Tibial artery (tissue), 4 donors: ENCODE data around the gene CAMKK2.
A peak's percentile ranks its signal among the peaks of the same experiment; 100 is the strongest.
"Not testable (repeated sequence)": the region's sequence is repeated elsewhere in the genome, so short reads cannot be mapped to it uniquely, and the experiment has no call there.

Source experiments
- DNase-seq, 2 donors: peaks; one replicate each; pipeline ENCODE4 v3.0.0-alpha.2; 2019
- H3K27ac ChIP-seq, 2 donors: fragments of 200-600 bp; sonication (generic) in 1 of 2; 1 replicate in 1 of 2; 2 replicates in 1 of 2; pipeline ENCODE4 v1.5.1; 2018 to 2019; ENCODE audit warnings: mild to moderate bottlenecking in 1 of 2
- H3K27me3 ChIP-seq, 2 donors: fragments of 200-600 bp; sonication (generic) in 1 of 2; one replicate each; pipeline versions ENCODE4 v1.5.1 to v1.6.0; 2016 to 2019
- H3K36me3 ChIP-seq, 3 donors: fragments of 200-600 bp; sonication (generic) in 2 of 3; one replicate each; pipeline ENCODE4 v1.5.1; 2016 to 2019; ENCODE audit warnings: mild to moderate bottlenecking in 2 of 3
- H3K4me1 ChIP-seq, 4 donors: fragments of 200-600 bp; sonication (generic) in 2 of 4; 1 replicate in 3 of 4; 2 replicates in 1 of 4; pipeline ENCODE4 v1.5.1; 2016 to 2019
- H3K4me3 ChIP-seq, 2 donors: fragments of 200-600 bp; sonication (generic) in 1 of 2; 1 replicate in 1 of 2; 2 replicates in 1 of 2; pipeline ENCODE4 v1.5.1; 2018 to 2019; ENCODE audit warnings: mild to moderate bottlenecking in 2 of 2
- H3K9me3 ChIP-seq, 3 donors: fragments of 200-600 bp; sonication (generic) in 1 of 3; one replicate each; pipeline ENCODE4 v1.5.1; 2016 to 2019
- CTCF ChIP-seq, 2 experiments: fragments of 200-600 bp in 1 of 2; fragments of 450-650 bp in 1 of 2; IDR thresholded peaks; one replicate each; pipeline ENCODE4 v1.5.1; 2017 to 2019; ENCODE audit warnings: antibody characterized with exemption in 2 of 2, mild to moderate bottlenecking in 1 of 2, moderate library complexity in 1 of 2
- intact Hi-C: fragments of 100-400 bp; cut with DNase I; formaldehyde crosslinking; loops from one replicate; pipeline ENCODE4 v1.15.0; 2023; ENCODE audit warnings: low total_unique reads

Gene CAMKK2

GRCh38 chr12:121233628-121234020 lies 62.9 kb downstream of the CAMKK2 start:
- no peak for DNase-seq
- Histone ChIP-seq H3K27ac (no peak overlapping the region), H3K36me3 (peaks cover 16 to 71% (median 43%) of the 10 kb centered on the region in 3 donors), H3K4me1 (peaks cover 0 to 8% (median 5%) of the 10 kb centered on the region in 4 donors), H3K27me3 (no peaks in the 10 kb centered on the region), H3K9me3 (no peaks in the 10 kb centered on the region), H3K4me3 (no peak overlapping the region)
- no peak for TF ChIP-seq CTCF (IDR thresholded peaks at IDR 0.05)
- intact Hi-C loops, result no loop called here

- Histone ChIP-seq H3K4me1 (peaks cover 0 to 8% (median 5%) of the 10 kb centered on the region in 4 donors), H3K36me3 (peaks cover 18 to 72% (median 44%) of the 10 kb centered on the region in 3 donors), H3K27me3 (no peaks in the 10 kb centered on the region), H3K9me3 (no peaks in the 10 kb centered on the region), H3K4me3 (no peak overlapping the region), H3K27ac (no peak overlapping the region)
- intact Hi-C loops, result no loop called here
- DNase-seq, result no peak
- TF ChIP-seq CTCF (IDR thresholded peaks at IDR 0.05), result no peak
Observed at GRCh38 chr12:121232977-121233627, 63.4 kb downstream of the CAMKK2 start.

- DNase-seq, result no peak
- TF ChIP-seq CTCF (IDR thresholded peaks at IDR 0.05), result no peak
- Histone ChIP-seq H3K27ac (no peak overlapping the region), H3K4me3 (no peak overlapping the region), H3K4me1 (peaks cover 0 to 6% (median 3%) of the 10 kb centered on the region in 4 donors), H3K27me3 (no peaks in the 10 kb centered on the region), H3K9me3 (no peaks in the 10 kb centered on the region), H3K36me3 (peaks cover 18 to 68% (median 42%) of the 10 kb centered on the region in 3 donors)
- intact Hi-C loops, result no loop called here
Observed at GRCh38 chr12:121232163-121232562, 64.3 kb downstream of the CAMKK2 start.

GRCh38 chr12:121230538-121230907 lies 66.0 kb downstream of the CAMKK2 start:
- DNase-seq, result no peak
- no peak overlapping the region for H3K27ac ChIP-seq
- intact Hi-C loops, result no loop called here
- no peaks in the 10 kb centered on the region for H3K27me3 ChIP-seq
- peaks cover 0 to 6% (median 3%) of the 10 kb centered on the region in 4 donors for H3K4me1 ChIP-seq
- H3K4me3 ChIP-seq, result no peak overlapping the region
- peaks cover 26 to 68% (median 42%) of the 10 kb centered on the region in 3 donors for H3K36me3 ChIP-seq
- H3K9me3 ChIP-seq, result no peaks in the 10 kb centered on the region
- TF ChIP-seq CTCF (IDR thresholded peaks at IDR 0.05), result no peak

- DNase-seq, result peak; percentile 53 to 82
- H3K27ac ChIP-seq, intact Hi-C loops, H3K27me3 ChIP-seq, H3K4me1 ChIP-seq, H3K4me3 ChIP-seq, H3K9me3 ChIP-seq: not testable (repeated sequence)
- peaks cover 26 to 65% (median 45%) of the 10 kb centered on the region in 3 donors for H3K36me3 ChIP-seq
- TF ChIP-seq CTCF (IDR thresholded peaks at IDR 0.05), result peak; percentile 78 to 87
Observed at GRCh38 chr12:121229826-121230537, 66.5 kb downstream of the CAMKK2 start.
